ENCODE measurements around the gene ELMO3.

- TF ChIP-seq CTCF (conservative IDR thresholded peaks at IDR 0.05 in 1 of 2, IDR thresholded peaks at IDR 0.05 in 1 of 2; ENCODE audit: low read depth in 1 of 2, low read length in 2 of 2) (no peak), EZH2 (IDR thresholded peaks at IDR 0.05; ENCODE audit: low read length, missing control alignments) (no peak)
These were observed 44.5 kb downstream of the ELMO3 start for GRCh38 chr16:67243481-67243880.

All from fibroblast of lung (primary cell).